Liver (tissue), 9 donors: ENCODE measurements around the gene FEM1B. TPM values are rescaled to one million over a fixed set of nuclear protein-coding genes. Genes with fewer than 3 reads are reported as not detected.

Source experiments
- DNase-seq: peaks from one replicate; pipeline ENCODE4 v3.0.0-alpha.2; 2017; ENCODE audit warnings: low spot score
- H3K27ac ChIP-seq, 2 donors: one replicate each; pipeline ENCODE4 v1.7.0; 2013; ENCODE audit warnings: inconsistent platforms in 2 of 2, low read length in 2 of 2, control low read depth in 1 of 2, low read depth in 1 of 2, mild to moderate bottlenecking in 1 of 2
- H3K27me3 ChIP-seq, 4 donors: one replicate each; pipeline versions ENCODE4 v1.6.1 to v1.7.0; 2013; ENCODE audit warnings: low read length in 3 of 4, inconsistent platforms in 1 of 4, mild to moderate bottlenecking in 1 of 4, moderate library complexity in 1 of 4; ENCODE audit not compliant: control insufficient read depth in 4 of 4, insufficient read depth in 4 of 4
- H3K36me3 ChIP-seq, 4 donors: one replicate each; pipeline versions ENCODE4 v1.6.1 to v1.7.0; 2013; ENCODE audit warnings: low read length in 3 of 4, mild to moderate bottlenecking in 3 of 4, low read depth in 1 of 4, moderate library complexity in 1 of 4; ENCODE audit not compliant: control insufficient read depth in 4 of 4, insufficient read depth in 3 of 4
- H3K4me1 ChIP-seq, 4 donors: one replicate each; pipeline versions ENCODE4 v1.6.1 to v1.7.0; 2013; ENCODE audit warnings: low read length in 3 of 4, mild to moderate bottlenecking in 3 of 4, moderate library complexity in 1 of 4; ENCODE audit not compliant: control insufficient read depth in 4 of 4, insufficient read depth in 4 of 4
- H3K4me3 ChIP-seq, 3 donors: one replicate each; pipeline versions ENCODE4 v1.6.1 to v1.7.0; 2013; ENCODE audit warnings: low read length in 3 of 3, control low read depth in 1 of 3, low read depth in 1 of 3, mild to moderate bottlenecking in 1 of 3
- H3K9ac ChIP-seq, 2 donors: one replicate each; pipeline ENCODE4 v1.7.0; 2013; ENCODE audit warnings: low read length in 2 of 2, mild to moderate bottlenecking in 2 of 2, moderate library complexity in 2 of 2, control low read depth in 1 of 2, low read depth in 1 of 2
- H3K9me3 ChIP-seq, 4 donors: one replicate each; pipeline versions ENCODE4 v1.6.1 to v1.7.0; 2013; ENCODE audit warnings: low read length in 3 of 4; ENCODE audit not compliant: control insufficient read depth in 4 of 4
- ATF3 ChIP-seq: IDR thresholded peaks from 2 replicates; pipeline ENCODE4 v1.6.1; 2016; ENCODE audit warnings: antibody characterized with exemption
- CTCF ChIP-seq: fragments of 150-350 bp; IDR thresholded peaks from 2 replicates; pipeline ENCODE4 v1.5.1; 2017; ENCODE audit warnings: improper control_type of control experiment, low read depth, low read length; ENCODE audit not compliant: missing input control
- EGR1 ChIP-seq, 2 donors: IDR thresholded peaks; 2 replicates each; pipeline ENCODE4 v1.6.1; 2016 to 2018; ENCODE audit warnings: antibody characterized with exemption in 2 of 2, low read depth in 2 of 2
- FOXA1 ChIP-seq: IDR thresholded peaks from 2 replicates; pipeline ENCODE4 v1.6.1; 2016; ENCODE audit warnings: antibody characterized with exemption
- FOXA2 ChIP-seq: IDR thresholded peaks from 2 replicates; pipeline ENCODE4 v1.6.1; 2016; ENCODE audit warnings: antibody characterized with exemption
- GABPA ChIP-seq, 2 donors: IDR thresholded peaks in 1 of 2; conservative IDR thresholded peaks in 1 of 2; 2 replicates each; pipeline ENCODE4 v1.6.1; 2016; ENCODE audit warnings: antibody characterized with exemption in 2 of 2, mild to moderate bottlenecking in 1 of 2, moderate library complexity in 1 of 2
- MAX ChIP-seq: IDR thresholded peaks from 2 replicates; pipeline ENCODE4 v1.6.1; 2016; ENCODE audit warnings: antibody characterized with exemption
- NR2F2 ChIP-seq: IDR thresholded peaks from 2 replicates; pipeline ENCODE4 v1.6.1; 2016; ENCODE audit warnings: antibody characterized with exemption
- RAD21 ChIP-seq, 2 donors: IDR thresholded peaks; 2 replicates each; pipeline ENCODE4 v1.6.1; 2016; ENCODE audit warnings: antibody characterized with exemption in 2 of 2, mild to moderate bottlenecking in 2 of 2
- REST ChIP-seq: IDR thresholded peaks from 2 replicates; pipeline ENCODE4 v1.6.1; 2016; ENCODE audit warnings: antibody characterized with exemption, mild to moderate bottlenecking
- RXRA ChIP-seq, 2 donors: IDR thresholded peaks; 2 replicates each; pipeline ENCODE4 v1.6.1; 2017 to 2018; ENCODE audit warnings: antibody characterized with exemption in 2 of 2, mild to moderate bottlenecking in 1 of 2
- SP1 ChIP-seq: IDR thresholded peaks from 2 replicates; pipeline ENCODE4 v1.6.1; 2018; ENCODE audit warnings: antibody characterized with exemption, mild to moderate bottlenecking
- TAF1 ChIP-seq: conservative IDR thresholded peaks from 2 replicates; pipeline ENCODE4 v1.6.1; 2016; ENCODE audit warnings: antibody characterized with exemption, mild to moderate bottlenecking
- ZBTB33 ChIP-seq: IDR thresholded peaks from 2 replicates; pipeline ENCODE4 v1.6.1; 2016; ENCODE audit warnings: antibody characterized with exemption
- WGBS: extraction: QIAGEN DNeasy Blood & Tissue Kit; methylation state at CpG from one replicate; pipeline ENCODE4 v1.1.7; 2013; 5-methylcytosine and 5-hydroxymethylcytosine counted together
- polyA plus RNA-seq, 2 donors: library from polyadenylated mRNA; stranded (reverse) in 1 of 2; unstranded in 1 of 2; fragments of 200-250 nt in 1 of 2; fragments of >200 nt in 1 of 2; fragmentation: Nextera tagmentation in 1 of 2; extraction: Ambion mirVana in 1 of 2; gene quantifications; one replicate each; pipeline versions ENCODE4 v1.2.1 to v1.2.3, GENCODE V29; 2013 to 2015
- total RNA-seq, 2 donors: library from RNA; depleted of rRNA; stranded (reverse); fragments of >200 nt; gene quantifications; one replicate each; pipeline ENCODE4 v1.2.3, GENCODE V29; 2014
- donor health status: healthy.
- donor health status: healthy.
- donor health status: healthy.
- donor health status: healthy.
- donor health status: healthy.

The FEM1B gene
- total and polyA plus RNA-seq, 4 donors = 6.2 to 39.5 (median 17.8) TPM

- Histone ChIP-seq H3K36me3 (no peaks in the 10 kb centered on the region), H3K4me1 (peaks cover 2 to 18% (median 16%) of the 10 kb centered on the region in 4 donors)
- WGBS = 87% methylated on average over 15 of the region's 15 CpGs
Measured at GRCh38 chr15:68304589-68305337, 27.2 kb downstream of the FEM1B start.

More at GRCh38 chr15:68304589-68305337, 27.2 kb downstream of the FEM1B start:
- Histone ChIP-seq H3K9me3 (no peaks in the 10 kb centered on the region), H3K27ac (no peak overlapping the region), H3K27me3 (no peaks in the 10 kb centered on the region), H3K4me3 (no peak overlapping the region), H3K9ac (no peak overlapping the region)
- DNase-seq = peak; percentile 28
- TF ChIP-seq FOXA2 = no peak
- no peak for TF ChIP-seq ZBTB33
- no peak for TF ChIP-seq RXRA (IDR thresholded peaks at IDR 0.05)
- TF ChIP-seq REST = no peak
- TF ChIP-seq FOXA1 = no peak
- TF ChIP-seq MAX = no peak
- TF ChIP-seq SP1 = no peak
- TF ChIP-seq GABPA (IDR thresholded peaks at IDR 0.05 in 1 of 2, conservative IDR thresholded peaks at IDR 0.05 in 1 of 2) = no peak
- TF ChIP-seq CTCF = no peak
- TF ChIP-seq ATF3 = no peak
- TF ChIP-seq TAF1 = no peak
- TF ChIP-seq EGR1 (IDR thresholded peaks at IDR 0.05; ENCODE audit: low read depth in 2 of 2) = no peak
- TF ChIP-seq NR2F2 = no peak
- no peak for TF ChIP-seq RAD21 (IDR thresholded peaks at IDR 0.05)
